Lung microvascular endothelial cell (primary cell): ENCODE results near the gene EME2. TPM values are rescaled to one million over a fixed set of nuclear protein-coding genes. Genes with fewer than 3 reads are reported as not detected.

ENCODE experiments used
- DNase-seq, 2 donors: peaks; one replicate each; pipeline versions ENCODE4 v3.0.0 to v3.0.0-alpha.2; 2010; ENCODE audit warnings: low read depth in 2 of 2
- total RNA-seq: library from RNA; depleted of rRNA; stranded (reverse); fragments of >200 nt; gene quantifications from 2 replicates; pipeline ENCODE4 v1.2.1, GENCODE V29; 2014

The EME2 gene
- total RNA-seq, 1 donor from 2014 or later, result 4.0 TPM

GRCh38 chr16:1818204-1818872, 45.7 kb downstream of the EME2 start:
- no peak for DNase-seq

DNA sequence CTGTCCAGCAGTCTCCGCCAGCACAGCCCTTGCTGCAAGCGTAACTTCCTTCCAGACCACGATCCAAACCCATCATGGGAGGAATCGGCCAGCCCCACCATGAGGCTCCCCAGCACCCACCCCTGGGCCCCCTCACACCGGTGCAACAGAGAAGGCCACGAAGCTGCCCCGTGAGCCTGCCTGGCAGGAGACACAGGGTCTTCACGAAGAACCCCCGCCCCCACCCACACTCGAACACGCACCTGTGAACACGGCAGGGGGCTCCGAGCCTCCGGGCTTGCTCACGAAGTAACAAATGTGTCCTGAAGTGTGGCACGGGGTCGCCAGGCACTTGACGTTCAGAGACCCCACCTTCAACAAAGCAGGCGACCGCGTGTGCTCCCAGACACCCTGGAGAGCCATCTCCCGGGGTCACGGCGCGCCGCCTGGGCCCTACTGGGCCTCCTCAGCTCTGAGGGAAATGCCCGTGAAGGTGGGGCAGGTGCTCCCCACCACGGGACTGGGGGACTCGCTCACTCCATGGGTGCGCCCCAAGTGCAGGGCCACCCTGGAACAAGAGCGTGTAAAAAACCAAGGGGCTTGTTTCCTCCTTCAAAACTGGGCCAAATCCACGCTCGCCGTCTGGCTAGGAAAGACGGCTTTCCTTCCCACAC, 46.4 kb downstream of the EME2 start:
- no peak for DNase-seq

GRCh38 chr16:1819611-1820010, 47.0 kb downstream of the EME2 start:
- DNase-seq, result no peak

GRCh38 chr16:1820096-1820945, 47.7 kb downstream of the EME2 start:
- DNase-seq, result no peak

GRCh38 chr16:1820946-1821290, 48.3 kb downstream of the EME2 start:
- DNase-seq, result no peak

DNA sequence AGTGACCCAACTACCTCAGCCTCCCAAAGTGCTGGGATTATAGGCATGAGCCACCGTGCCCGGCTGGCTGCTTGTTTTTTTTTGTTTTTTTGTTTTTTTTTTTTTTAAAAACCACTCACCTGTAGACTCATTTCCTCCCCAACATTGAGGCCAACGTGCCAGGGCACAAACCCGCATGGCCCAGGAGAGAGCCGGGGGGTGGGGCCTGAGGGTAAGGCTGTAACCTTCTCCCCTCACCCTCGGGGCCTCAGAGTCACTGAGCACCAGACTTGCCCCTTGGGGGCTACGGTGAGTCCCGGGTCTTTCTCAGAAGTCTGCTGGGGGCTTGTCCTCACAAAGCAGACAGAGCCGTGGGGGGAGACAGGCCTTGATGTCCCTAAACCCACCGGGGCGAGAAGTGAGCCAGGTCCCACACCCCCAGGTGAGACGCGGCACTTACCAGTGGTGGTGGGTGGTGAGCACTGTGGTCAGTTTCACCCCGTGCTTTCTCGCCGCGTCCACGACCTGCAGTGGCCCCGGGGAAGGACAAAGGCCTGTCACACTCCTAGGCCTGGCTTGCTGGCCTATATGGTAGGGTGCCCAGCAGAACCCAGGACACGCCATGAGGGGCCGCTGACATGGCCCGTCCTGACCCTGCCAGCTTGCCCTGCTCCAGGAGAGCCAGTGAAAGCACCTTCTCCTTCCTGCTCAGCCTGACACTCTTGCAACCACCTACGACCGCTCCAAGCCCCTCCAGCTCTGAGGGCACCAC, 49.4 kb downstream of the EME2 start:
- DNase-seq, result no peak

GRCh38 chr16:1822801-1823200, 50.2 kb downstream of the EME2 start:
- no peak for DNase-seq

- DNase-seq, result peak; percentile 39 to 54
Observed at GRCh38 chr16:1823821-1824220, 51.2 kb downstream of the EME2 start.

DNA sequence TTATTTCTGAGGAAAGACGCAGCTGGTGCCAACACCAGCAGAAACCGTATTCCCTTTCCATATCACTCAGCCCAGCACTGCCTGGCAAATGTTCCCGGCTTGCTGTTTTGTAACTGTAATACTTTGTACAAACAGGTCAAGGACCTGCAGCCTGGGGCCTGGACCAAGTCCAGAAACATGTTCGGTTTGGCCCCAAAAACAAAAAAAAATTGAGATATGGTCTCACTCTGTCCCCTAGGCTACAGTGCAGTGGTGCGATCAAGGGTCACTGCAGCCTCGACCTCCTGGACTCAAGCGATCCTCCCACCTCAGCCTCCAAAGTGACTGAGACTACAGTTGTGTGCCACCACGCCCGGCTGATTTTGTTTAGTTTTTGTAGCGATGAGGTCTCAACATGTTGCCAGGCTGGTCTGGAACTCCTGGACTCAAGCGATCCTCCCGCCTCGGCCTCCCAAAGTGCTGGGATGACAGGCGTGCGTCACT, 52.8 kb downstream of the EME2 start:
- no peak for DNase-seq

Other genes with a start within 250 kb of the EME2 start
- 89.6 and 101 TPM in 2 replicates for gene TMEM204, start 239.1 kb upstream of the EME2 start, total RNA-seq
- gene IFT140, start 160.7 kb upstream of the EME2 start, total RNA-seq, result 10.7 and 17.5 TPM in 2 replicates
- 5.9 and 9.5 TPM in 2 replicates for gene CRAMP1, start 160.4 kb upstream of the EME2 start, total RNA-seq
- 33.1 and 48.4 TPM in 2 replicates for gene JPT2, start 94.5 kb upstream of the EME2 start, total RNA-seq
- 12.4 and 22.0 TPM in 2 replicates for gene MAPK8IP3, start 66.6 kb upstream of the EME2 start, total RNA-seq
- gene NME3, start 1.3 kb upstream of the EME2 start, total RNA-seq, result 32.3 and 47.4 TPM in 2 replicates
- 50.4 and 57.1 TPM in 2 replicates for gene MRPS34, start 324 bp downstream of the EME2 start, total RNA-seq
- 32.7 and 49.8 TPM in 2 replicates for gene SPSB3, start 9.8 kb downstream of the EME2 start, total RNA-seq
- 56.7 and 57.3 TPM in 2 replicates for gene NUBP2, start 10.2 kb downstream of the EME2 start, total RNA-seq
- not detected in 2 replicates for gene IGFALS, start 20.9 kb downstream of the EME2 start, total RNA-seq
- 58.2 and 71.8 TPM in 2 replicates for gene HAGH, start 54.0 kb downstream of the EME2 start, total RNA-seq
- 74.3 and 81.7 TPM in 2 replicates for gene FAHD1, start 54.4 kb downstream of the EME2 start, total RNA-seq
- gene MEIOB, start 99.4 kb downstream of the EME2 start, total RNA-seq, result not detected in 2 replicates
- gene HS3ST6, start 145.6 kb downstream of the EME2 start, total RNA-seq, result not detected in 2 replicates
- gene MSRB1, start 170.4 kb downstream of the EME2 start, total RNA-seq, result 8.3 and 11.9 TPM in 2 replicates
- gene RPL3L, start 181.9 kb downstream of the EME2 start, total RNA-seq, result not detected in 2 replicates
- 113 and 126 TPM in 2 replicates for gene NDUFB10, start 186.7 kb downstream of the EME2 start, total RNA-seq
- 2,011 and 3,024 TPM in 2 replicates for gene RPS2, start 192.0 kb downstream of the EME2 start, total RNA-seq
- not detected in 2 replicates for gene RNF151, start 194.0 kb downstream of the EME2 start, total RNA-seq
- gene TBL3, start 199.2 kb downstream of the EME2 start, total RNA-seq, result 20.5 and 21.2 TPM in 2 replicates
- under 0.01 TPM in 2 replicates for gene NOXO1, start 208.7 kb downstream of the EME2 start, total RNA-seq
- gene GFER, start 211.4 kb downstream of the EME2 start, total RNA-seq, result 8.1 and 8.5 TPM in 2 replicates
- 0.40 and 2.0 TPM in 2 replicates for gene SYNGR3, start 217.2 kb downstream of the EME2 start, total RNA-seq
- gene ZNF598, start 237.0 kb downstream of the EME2 start, total RNA-seq, result 8.9 and 9.7 TPM in 2 replicates
- gene NPW, start 247.0 kb downstream of the EME2 start, total RNA-seq, result 0.44 and 0.60 TPM in 2 replicates